Tibial artery (tissue), 4 donors: ENCODE measurements around the gene C17orf50.

Experiments used
- DNase-seq, 2 donors: peaks; one replicate each; pipeline ENCODE4 v3.0.0-alpha.2; 2019
- H3K27ac ChIP-seq, 2 donors: fragments of 200-600 bp; sonication (generic) in 1 of 2; 1 replicate in 1 of 2; 2 replicates in 1 of 2; pipeline ENCODE4 v1.5.1; 2018 to 2019; ENCODE audit warnings: mild to moderate bottlenecking in 1 of 2
- H3K27me3 ChIP-seq, 2 donors: fragments of 200-600 bp; sonication (generic) in 1 of 2; one replicate each; pipeline versions ENCODE4 v1.5.1 to v1.6.0; 2016 to 2019
- H3K36me3 ChIP-seq, 3 donors: fragments of 200-600 bp; sonication (generic) in 2 of 3; one replicate each; pipeline ENCODE4 v1.5.1; 2016 to 2019; ENCODE audit warnings: mild to moderate bottlenecking in 2 of 3
- H3K4me1 ChIP-seq, 4 donors: fragments of 200-600 bp; sonication (generic) in 2 of 4; 1 replicate in 3 of 4; 2 replicates in 1 of 4; pipeline ENCODE4 v1.5.1; 2016 to 2019
- H3K4me3 ChIP-seq, 2 donors: fragments of 200-600 bp; sonication (generic) in 1 of 2; 1 replicate in 1 of 2; 2 replicates in 1 of 2; pipeline ENCODE4 v1.5.1; 2018 to 2019; ENCODE audit warnings: mild to moderate bottlenecking in 2 of 2
- H3K9me3 ChIP-seq, 3 donors: fragments of 200-600 bp; sonication (generic) in 1 of 3; one replicate each; pipeline ENCODE4 v1.5.1; 2016 to 2019
- intact Hi-C: fragments of 100-400 bp; cut with DNase I; formaldehyde crosslinking; loops from one replicate; pipeline ENCODE4 v1.15.0; 2023; ENCODE audit warnings: low total_unique reads
- TF ChIP-seq, protein P1 (sequence below), 2 experiments: fragments of 200-600 bp in 1 of 2; fragments of 450-650 bp in 1 of 2; IDR thresholded peaks; one replicate each; pipeline ENCODE4 v1.5.1; 2017 to 2019; ENCODE audit warnings: antibody characterized with exemption in 2 of 2, mild to moderate bottlenecking in 1 of 2, moderate library complexity in 1 of 2

C17orf50 gene

DNA sequence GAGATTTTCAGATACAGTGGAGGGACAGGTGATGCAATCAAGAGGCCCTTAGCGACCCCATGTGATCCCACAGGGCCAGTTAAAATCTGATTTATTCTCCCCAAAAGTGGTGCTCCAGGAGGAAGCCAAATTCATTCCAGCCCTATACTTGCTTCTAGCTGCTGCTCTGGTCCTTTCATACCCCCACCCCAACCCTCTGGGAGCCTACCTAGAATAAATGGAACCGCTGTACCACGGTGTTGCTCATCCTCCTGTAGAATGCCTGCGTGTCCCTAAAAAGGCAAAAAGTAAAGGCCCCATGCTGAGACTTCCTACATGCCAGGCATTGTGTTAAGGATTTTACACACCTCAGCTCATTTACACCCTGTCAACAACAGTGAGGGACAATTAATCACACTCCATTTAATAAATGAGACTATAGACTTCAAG lies 31.3 kb upstream of the C17orf50 start:
- Histone ChIP-seq H3K4me3 (no peak overlapping the region), H3K4me1 (peaks cover 0 to 48% (median 29%) of the 10 kb centered on the region in 4 donors), H3K27ac (no peak overlapping the region), H3K36me3 (peaks cover 15 to 29% (median 22%) of the 10 kb centered on the region in 3 donors), H3K27me3 (no peaks in the 10 kb centered on the region), H3K9me3 (no peaks in the 10 kb centered on the region)
- intact Hi-C loops, result no loop called here
- TF ChIP-seq, protein P1, sequence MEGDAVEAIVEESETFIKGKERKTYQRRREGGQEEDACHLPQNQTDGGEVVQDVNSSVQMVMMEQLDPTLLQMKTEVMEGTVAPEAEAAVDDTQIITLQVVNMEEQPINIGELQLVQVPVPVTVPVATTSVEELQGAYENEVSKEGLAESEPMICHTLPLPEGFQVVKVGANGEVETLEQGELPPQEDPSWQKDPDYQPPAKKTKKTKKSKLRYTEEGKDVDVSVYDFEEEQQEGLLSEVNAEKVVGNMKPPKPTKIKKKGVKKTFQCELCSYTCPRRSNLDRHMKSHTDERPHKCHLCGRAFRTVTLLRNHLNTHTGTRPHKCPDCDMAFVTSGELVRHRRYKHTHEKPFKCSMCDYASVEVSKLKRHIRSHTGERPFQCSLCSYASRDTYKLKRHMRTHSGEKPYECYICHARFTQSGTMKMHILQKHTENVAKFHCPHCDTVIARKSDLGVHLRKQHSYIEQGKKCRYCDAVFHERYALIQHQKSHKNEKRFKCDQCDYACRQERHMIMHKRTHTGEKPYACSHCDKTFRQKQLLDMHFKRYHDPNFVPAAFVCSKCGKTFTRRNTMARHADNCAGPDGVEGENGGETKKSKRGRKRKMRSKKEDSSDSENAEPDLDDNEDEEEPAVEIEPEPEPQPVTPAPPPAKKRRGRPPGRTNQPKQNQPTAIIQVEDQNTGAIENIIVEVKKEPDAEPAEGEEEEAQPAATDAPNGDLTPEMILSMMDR (IDR thresholded peaks at IDR 0.05), result no peak
- no peak for DNase-seq

GRCh38 chr17:35730400-35731005 lies 30.2 kb upstream of the C17orf50 start:
- no peaks in the 10 kb centered on the region for H3K9me3 ChIP-seq
- no peak overlapping the region for H3K4me3 ChIP-seq
- H3K27me3 ChIP-seq, result no peaks in the 10 kb centered on the region
- intact Hi-C loops, result loop anchor here (5.0 kb wide), 1 partner anchor 118 kb away; no protein-coding TSS in a partner anchor
- TF ChIP-seq, protein P1 (IDR thresholded peaks at IDR 0.05), result no peak
- H3K4me1 ChIP-seq, result peaks cover 0 to 44% (median 29%) of the 10 kb centered on the region in 4 donors
- DNase-seq, result no peak
- peaks cover 4 to 18% (median 13%) of the 10 kb centered on the region in 3 donors for H3K36me3 ChIP-seq
- no peak overlapping the region for H3K27ac ChIP-seq

DNA sequence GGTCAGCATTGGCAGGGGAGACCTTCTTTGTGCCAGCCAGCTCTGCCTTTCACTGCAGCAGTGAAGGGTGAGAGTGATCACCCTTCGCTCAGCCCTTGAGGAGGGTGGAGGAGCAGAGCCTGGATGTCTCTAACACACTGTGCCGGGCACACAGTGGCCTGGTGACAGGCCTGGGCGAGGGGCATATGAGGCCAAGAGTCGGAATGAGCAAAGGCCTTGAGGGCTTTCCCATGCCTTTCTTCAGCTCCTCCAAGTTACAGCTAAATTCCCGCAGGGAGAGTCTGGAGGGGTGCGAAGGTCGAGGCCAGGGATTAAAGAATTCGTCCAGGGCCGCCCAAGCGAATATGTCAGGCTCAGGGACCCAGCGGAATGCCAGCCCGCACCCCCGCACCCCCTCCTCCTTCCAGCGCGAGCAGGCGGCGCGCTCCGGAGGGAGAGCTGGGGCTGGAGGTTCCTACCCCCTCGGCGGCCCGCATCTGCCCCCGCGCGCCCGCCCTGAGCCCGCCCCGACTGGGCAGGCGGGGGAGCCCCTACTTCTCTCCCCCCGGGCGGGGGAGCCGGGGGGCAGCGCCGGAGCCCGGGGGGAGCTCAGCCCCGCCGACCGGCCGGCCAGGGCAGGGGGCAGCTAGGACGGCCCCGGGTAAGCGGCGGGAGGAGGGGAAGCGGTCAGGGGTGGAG lies 29.3 kb upstream of the C17orf50 start, which contains the start of gene RASL10B:
Gene RASL10B (plus strand): TSS at position 401 of the 678 bp plus-strand sequence. CDS start 3,546 bp downstream, outside the sequence.
- H3K4me3 ChIP-seq, result peak within 1 kb of the TSS; percentile 64 to 78
- H3K27ac ChIP-seq, result peak within 1 kb of the TSS; percentile 22 to 68
- DNase-seq, result peak in 1 of 2 donors; percentile 74
- H3K27me3 ChIP-seq, result no peaks in the 10 kb centered on the region
- H3K4me1 ChIP-seq, result peaks cover 0 to 36% (median 24%) of the 10 kb centered on the region in 4 donors
- TF ChIP-seq, protein P1 (IDR thresholded peaks at IDR 0.05), result no peak
- no peaks in the 10 kb centered on the region for H3K9me3 ChIP-seq
- H3K36me3 ChIP-seq, result peaks cover 0 to 10% (median 8%) of the 10 kb centered on the region in 3 donors
- intact Hi-C loops, result loop anchor here (5.0 kb wide), 1 partner anchor 119 kb away; no protein-coding TSS in a partner anchor

DNA sequence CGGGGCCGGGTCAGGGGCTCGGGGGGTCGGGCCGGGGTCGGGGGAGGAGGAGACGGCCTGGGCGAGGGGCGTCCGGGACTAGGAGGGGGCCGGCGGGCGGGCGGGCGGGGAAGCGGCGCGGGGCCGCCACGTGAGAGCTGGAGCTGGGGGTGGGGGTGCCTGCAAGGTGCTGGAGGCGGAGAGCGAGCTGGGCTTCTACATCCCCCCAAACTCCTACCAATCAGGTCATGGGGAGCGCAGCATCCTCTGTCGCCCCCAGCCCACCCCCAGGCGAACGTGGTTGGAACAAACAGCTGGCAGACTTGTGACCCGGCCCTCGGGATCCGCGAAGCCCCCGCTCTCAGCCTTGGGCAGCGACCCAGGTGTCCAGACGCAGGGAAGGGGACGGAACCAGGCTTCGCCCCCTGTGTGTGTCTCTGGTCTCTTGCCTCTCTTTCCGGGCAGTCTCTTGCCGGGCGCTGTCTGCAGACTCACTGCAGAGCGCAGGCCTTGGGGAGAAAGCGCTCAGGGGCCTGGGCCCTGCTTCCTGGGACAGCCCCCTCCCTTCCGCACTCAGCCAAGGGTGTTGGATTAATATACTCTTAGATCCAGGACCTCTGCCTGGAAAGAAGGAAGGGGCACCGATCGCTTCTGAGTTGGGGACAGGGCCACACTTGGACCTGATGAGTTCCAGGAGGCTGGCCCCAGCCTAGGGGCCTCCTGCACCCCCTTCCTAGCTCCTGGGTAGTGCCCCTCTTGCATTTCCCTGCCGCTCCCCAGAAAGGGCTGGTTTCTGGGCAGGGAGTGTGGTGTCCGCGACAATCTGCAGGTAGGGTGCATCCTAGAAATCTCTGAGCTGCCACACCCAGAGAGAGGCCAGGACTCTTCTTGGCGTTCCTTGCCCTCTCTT lies 28.5 kb upstream of the C17orf50 start:
- intact Hi-C loops, result loop anchor here (5.0 kb wide), 1 partner anchor 120 kb away; no protein-coding TSS in a partner anchor
- DNase-seq, result no peak
- TF ChIP-seq, protein P1 (IDR thresholded peaks at IDR 0.05), result no peak
- peak overlapping the region; percentile 64 to 78 for H3K4me3 ChIP-seq
- H3K9me3 ChIP-seq, result no peaks in the 10 kb centered on the region
- peak overlapping the region; percentile 22 to 68 for H3K27ac ChIP-seq
- no peaks in the 10 kb centered on the region for H3K27me3 ChIP-seq
- H3K4me1 ChIP-seq, result peaks cover 0 to 28% (median 17%) of the 10 kb centered on the region in 4 donors
- peaks cover 0 to 7% (median 6%) of the 10 kb centered on the region in 3 donors for H3K36me3 ChIP-seq

- H3K9me3 ChIP-seq, result no peaks in the 10 kb centered on the region
- H3K4me1 ChIP-seq, result peaks cover 0 to 25% (median 17%) of the 10 kb centered on the region in 4 donors
- no peak overlapping the region for H3K27ac ChIP-seq
- H3K27me3 ChIP-seq, result no peaks in the 10 kb centered on the region
- H3K36me3 ChIP-seq, result peaks cover 0 to 2% (median under 1%) of the 10 kb centered on the region in 3 donors
- no peak overlapping the region for H3K4me3 ChIP-seq
- DNase-seq, result no peak
- TF ChIP-seq, protein P1 (IDR thresholded peaks at IDR 0.05), result no peak
- intact Hi-C loops, result loop anchor here (5.0 kb wide), 1 partner anchor 120 kb away; no protein-coding TSS in a partner anchor
These were observed 27.9 kb upstream of the C17orf50 start for GRCh38 chr17:35732806-35733136.
